Cardiac muscle cell (in vitro differentiated cells and primary cell): ENCODE measurements around the gene SPOP. TPM values are rescaled to one million over a fixed set of nuclear protein-coding genes. Genes with fewer than 3 reads are reported as not detected.
"Not testable (repeated sequence)": the region's sequence is repeated elsewhere in the genome, so short reads cannot be mapped to it uniquely, and the experiment has no call there.

Experiments used
- DNase-seq, 2 donors: peaks; one replicate each; pipeline versions ENCODE4 v3.0.0 to v3.0.0-alpha.2; 2010 to 2017; ENCODE audit warnings: low read depth in 1 of 2, low spot score in 1 of 2
- H3K27ac ChIP-seq: fragments of 200-600 bp; sonication (generic); 2 replicates; pipeline ENCODE4 v1.5.1; 2016
- H3K27me3 ChIP-seq: fragments of 200-600 bp; sonication (generic); 2 replicates; pipeline ENCODE4 v1.6.0; 2016; ENCODE audit warnings: control low read depth
- H3K36me3 ChIP-seq: fragments of 200-600 bp; sonication (generic); 2 replicates; pipeline ENCODE4 v1.5.1; 2016; ENCODE audit warnings: control low read depth
- H3K4me1 ChIP-seq: fragments of 200-600 bp; sonication (generic); 2 replicates; pipeline ENCODE4 v1.8.1; 2017; ENCODE audit warnings: low read depth, mild to moderate bottlenecking, mixed run types
- H3K4me3 ChIP-seq: fragments of 200-600 bp; sonication (generic); 2 replicates; pipeline ENCODE4 v1.5.1; 2016; ENCODE audit warnings: mild to moderate bottlenecking
- H3K9me3 ChIP-seq: fragments of 200-600 bp; sonication (generic); 2 replicates; pipeline ENCODE4 v1.5.1; 2017; ENCODE audit warnings: low read depth, mild to moderate bottlenecking, control low read depth
- CTCF ChIP-seq: IDR thresholded peaks from 2 replicates; pipeline ENCODE4 v1.5.1; 2012; ENCODE audit warnings: low read depth, mild to moderate bottlenecking, low read length
- polyA plus RNA-seq: library from polyadenylated mRNA; unstranded; fragments of >200 nt; fragmentation: Nextera tagmentation; extraction: Ambion mirVana; gene quantifications from 2 replicates; pipeline ENCODE4 v1.2.1, GENCODE V29; 2016
- total RNA-seq: library from RNA; depleted of rRNA; stranded (reverse); fragments of >200 nt; gene quantifications from 2 replicates; pipeline ENCODE4 v1.2.3, GENCODE V29; 2016

Gene SPOP
- total and polyA plus RNA-seq, 2 experiments from 2014 or later: 54.4 to 111 TPM

- DNase-seq: no peak
- Histone ChIP-seq H3K4me3 (no peak overlapping the region), H3K9me3 (no peaks in the 10 kb centered on the region), H3K36me3 (no peaks in the 10 kb centered on the region), H3K27ac (no peak overlapping the region), H3K4me1 (no peaks in the 10 kb centered on the region), H3K27me3 (peaks cover 36% of the 10 kb centered on the region)
- TF ChIP-seq CTCF: no peak
Observed at GRCh38 chr17:49571283-49571682, 106.6 kb downstream of the SPOP start.

GRCh38 chr17:49570540-49571242, 107.2 kb downstream of the SPOP start:
- peaks cover 36% of the 10 kb centered on the region for H3K27me3 ChIP-seq
- TF ChIP-seq CTCF: no peak
- DNase-seq: no peak
- H3K9me3 ChIP-seq: no peaks in the 10 kb centered on the region
- H3K27ac ChIP-seq: no peak overlapping the region
- no peaks in the 10 kb centered on the region for H3K36me3 ChIP-seq
- H3K4me1 ChIP-seq: no peaks in the 10 kb centered on the region
- no peak overlapping the region for H3K4me3 ChIP-seq

- H3K9me3 ChIP-seq, H3K27ac ChIP-seq, H3K36me3 ChIP-seq, H3K4me3 ChIP-seq, H3K4me1 ChIP-seq, DNase-seq: not testable (repeated sequence)
- peaks cover 31% of the 10 kb centered on the region for H3K27me3 ChIP-seq
Observed at GRCh38 chr17:49568695-49569047, 109.2 kb downstream of the SPOP start.

- Histone ChIP-seq H3K4me3 (no peak overlapping the region), H3K4me1 (no peaks in the 10 kb centered on the region), H3K36me3 (no peaks in the 10 kb centered on the region), H3K9me3 (no peaks in the 10 kb centered on the region), H3K27me3 (peaks cover 28% of the 10 kb centered on the region), H3K27ac (no peak overlapping the region)
- TF ChIP-seq CTCF: peak; percentile 91
- peak; percentile 85 to 90 for DNase-seq
Observed at GRCh38 chr17:49567871-49568694, 109.8 kb downstream of the SPOP start.

- no peak for TF ChIP-seq CTCF
- Histone ChIP-seq H3K36me3 (no peaks in the 10 kb centered on the region), H3K4me1 (no peaks in the 10 kb centered on the region), H3K27me3 (peaks cover 18% of the 10 kb centered on the region), H3K4me3 (no peak overlapping the region), H3K9me3 (no peaks in the 10 kb centered on the region), H3K27ac (no peak overlapping the region)
- DNase-seq: no peak
Observed at GRCh38 chr17:49567104-49567521, 110.8 kb downstream of the SPOP start.

DNA sequence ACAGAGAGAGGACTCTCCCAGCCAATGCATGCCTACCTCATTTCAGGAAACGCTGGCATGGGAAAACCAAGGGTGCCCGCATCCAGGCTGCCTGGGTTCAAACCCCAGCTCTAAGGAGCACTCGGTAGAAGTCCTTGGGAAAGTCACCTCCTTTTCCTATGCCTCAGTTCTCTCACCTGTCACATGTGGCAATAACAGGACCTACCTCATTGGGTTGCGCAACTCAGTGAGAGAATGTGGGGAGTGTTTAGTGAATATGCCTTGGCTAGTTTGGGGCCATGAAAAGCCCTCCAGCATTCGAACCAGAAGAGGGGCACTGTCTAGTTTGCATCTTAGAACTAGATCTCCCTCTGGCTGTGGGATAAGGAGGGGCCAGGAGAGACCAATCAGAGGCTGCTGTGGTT, 111.2 kb downstream of the SPOP start:
- no peak for DNase-seq
- Histone ChIP-seq H3K36me3 (no peaks in the 10 kb centered on the region), H3K9me3 (no peaks in the 10 kb centered on the region), H3K27ac (no peak overlapping the region), H3K27me3 (peaks cover 14% of the 10 kb centered on the region), H3K4me1 (no peaks in the 10 kb centered on the region), H3K4me3 (no peak overlapping the region)
- TF ChIP-seq CTCF: no peak
